ENCODE results near the gene TMEM18.
"Not testable (repeated sequence)": the region's sequence is repeated elsewhere in the genome, so short reads cannot be mapped to it uniquely, and the experiment has no call there.

Gene TMEM18

GRCh38 chr2:694174-694573 is 17.0 kb upstream of the TMEM18 start:
- in situ Hi-C loops (cut with MboI; ENCODE audit: low sequenced_read_pairs) = no loop called here

GRCh38 chr2:693606-694005 is 16.4 kb upstream of the TMEM18 start:
- in situ Hi-C loops (cut with MboI; ENCODE audit: low sequenced_read_pairs) = no loop called here

GRCh38 chr2:692767-693166 is 15.6 kb upstream of the TMEM18 start:
- in situ Hi-C loops (cut with MboI; ENCODE audit: low sequenced_read_pairs) = no loop called here

- in situ Hi-C loops (cut with MboI; ENCODE audit: low sequenced_read_pairs) = no loop called here
These were observed 14.9 kb upstream of the TMEM18 start for GRCh38 chr2:691821-692761.

GRCh38 chr2:690799-691198 is 13.6 kb upstream of the TMEM18 start:
- in situ Hi-C loops (cut with MboI; ENCODE audit: low sequenced_read_pairs) = no loop called here

GRCh38 chr2:689877-690510 is 12.8 kb upstream of the TMEM18 start:
- in situ Hi-C loops (cut with MboI; ENCODE audit: low sequenced_read_pairs) = no loop called here

- in situ Hi-C loops (cut with MboI; ENCODE audit: low sequenced_read_pairs) = no loop called here
These were observed 12.0 kb upstream of the TMEM18 start for GRCh38 chr2:689237-689636.

- in situ Hi-C loops (cut with MboI; ENCODE audit: low sequenced_read_pairs) = no loop called here
These were observed 11.4 kb upstream of the TMEM18 start for GRCh38 chr2:688504-689076.

GRCh38 chr2:685421-685820 is 8.2 kb upstream of the TMEM18 start:
- in situ Hi-C loops (cut with MboI; ENCODE audit: low sequenced_read_pairs) = no loop called here

- in situ Hi-C loops (cut with MboI; ENCODE audit: low sequenced_read_pairs) = not testable (repeated sequence)
These were observed 7.7 kb upstream of the TMEM18 start for GRCh38 chr2:684913-685312.

- in situ Hi-C loops (cut with MboI; ENCODE audit: low sequenced_read_pairs) = no loop called here
These were observed 5.0 kb upstream of the TMEM18 start for GRCh38 chr2:682226-682625.

GRCh38 chr2:681312-681711 is 4.1 kb upstream of the TMEM18 start:
- in situ Hi-C loops (cut with MboI; ENCODE audit: low sequenced_read_pairs) = no loop called here

GRCh38 chr2:680496-680895 is 3.3 kb upstream of the TMEM18 start:
- in situ Hi-C loops (cut with MboI; ENCODE audit: low sequenced_read_pairs) = no loop called here

- in situ Hi-C loops (cut with MboI; ENCODE audit: low sequenced_read_pairs) = no loop called here
These were observed 1.8 kb upstream of the TMEM18 start for GRCh38 chr2:678964-679363.

- in situ Hi-C loops (cut with MboI; ENCODE audit: low sequenced_read_pairs) = no loop called here
These were observed 849 bp upstream of the TMEM18 start for GRCh38 chr2:677959-678550.

- in situ Hi-C loops (cut with MboI; ENCODE audit: low sequenced_read_pairs) = no loop called here
These were observed 555 bp downstream of the TMEM18 start for GRCh38 chr2:676647-677055.

GRCh38 chr2:675982-676646 is 1.1 kb downstream of the TMEM18 start:
- in situ Hi-C loops (cut with MboI; ENCODE audit: low sequenced_read_pairs) = no loop called here

- in situ Hi-C loops (cut with MboI; ENCODE audit: low sequenced_read_pairs) = no loop called here
These were observed 1.7 kb downstream of the TMEM18 start for GRCh38 chr2:675460-675859.

- in situ Hi-C loops (cut with MboI; ENCODE audit: low sequenced_read_pairs) = no loop called here
These were observed 2.2 kb downstream of the TMEM18 start for GRCh38 chr2:675051-675450.

GRCh38 chr2:674321-674985 is 2.8 kb downstream of the TMEM18 start:
- in situ Hi-C loops (cut with MboI; ENCODE audit: low sequenced_read_pairs) = no loop called here
